GDM1 (cell line): Measurements from ENCODE around the gene CEACAM21.
A peak's percentile ranks its signal among the peaks of the same experiment; 100 is the strongest.

Experiments used
- DNase-seq: peaks from one replicate; lab custom pipeline; 2025; lab: John Stamatoyannopoulos, UW

Gene CEACAM21

GRCh38 chr19:41575998-41576397, at the start of gene CEACAM21:
TSS of gene CEACAM21 (plus strand) at chr19:41576166. CDS start at chr19:41576275, 109 bp downstream.
- DNase-seq, result peak; percentile 85

DNA sequence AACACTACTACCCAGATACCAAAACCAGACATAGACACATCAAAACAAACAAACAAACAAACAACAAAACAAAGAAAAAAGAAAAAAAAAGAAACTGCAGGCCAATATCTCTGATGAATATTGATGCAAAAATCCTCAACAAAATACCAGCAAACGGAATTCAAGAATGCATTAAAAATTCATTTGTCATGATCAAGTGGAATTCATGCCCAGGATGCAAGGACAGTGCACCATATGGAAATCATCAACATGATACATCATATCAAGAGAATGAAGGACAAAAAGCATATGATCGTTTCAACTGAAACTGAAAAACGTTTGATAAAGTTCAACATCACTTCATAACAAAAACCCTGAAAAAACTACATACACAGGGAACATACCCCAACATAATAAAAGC, 48.9 kb upstream of the CEACAM21 start:
- DNase-seq, result no peak

DNA sequence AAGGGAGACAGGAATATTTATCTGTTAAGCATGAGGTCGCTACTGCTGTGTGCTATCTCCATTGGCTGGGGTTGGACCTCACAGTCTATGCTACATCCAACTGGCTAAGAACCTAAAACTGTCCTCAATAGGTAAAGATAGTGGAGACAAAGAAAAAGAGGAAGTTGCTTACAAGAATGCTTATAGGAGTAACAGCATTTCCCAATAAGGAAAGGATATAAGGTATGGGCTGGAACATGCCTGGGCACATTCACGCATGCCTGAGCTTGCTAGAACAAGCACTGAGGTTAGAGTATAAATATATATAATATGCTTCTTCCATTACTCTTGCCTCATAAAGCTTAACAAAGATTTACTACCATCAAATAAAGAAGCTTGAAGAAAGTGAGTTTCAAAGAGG, 47.9 kb upstream of the CEACAM21 start:
- peak; percentile 52 for DNase-seq

GRCh38 chr19:41529484-41530183, 46.3 kb upstream of the CEACAM21 start:
- no peak for DNase-seq

- no peak for DNase-seq
These were observed 45.8 kb upstream of the CEACAM21 start for GRCh38 chr19:41530184-41530534.

- DNase-seq, result no peak
These were observed 45.1 kb upstream of the CEACAM21 start for GRCh38 chr19:41530761-41531301.

DNA sequence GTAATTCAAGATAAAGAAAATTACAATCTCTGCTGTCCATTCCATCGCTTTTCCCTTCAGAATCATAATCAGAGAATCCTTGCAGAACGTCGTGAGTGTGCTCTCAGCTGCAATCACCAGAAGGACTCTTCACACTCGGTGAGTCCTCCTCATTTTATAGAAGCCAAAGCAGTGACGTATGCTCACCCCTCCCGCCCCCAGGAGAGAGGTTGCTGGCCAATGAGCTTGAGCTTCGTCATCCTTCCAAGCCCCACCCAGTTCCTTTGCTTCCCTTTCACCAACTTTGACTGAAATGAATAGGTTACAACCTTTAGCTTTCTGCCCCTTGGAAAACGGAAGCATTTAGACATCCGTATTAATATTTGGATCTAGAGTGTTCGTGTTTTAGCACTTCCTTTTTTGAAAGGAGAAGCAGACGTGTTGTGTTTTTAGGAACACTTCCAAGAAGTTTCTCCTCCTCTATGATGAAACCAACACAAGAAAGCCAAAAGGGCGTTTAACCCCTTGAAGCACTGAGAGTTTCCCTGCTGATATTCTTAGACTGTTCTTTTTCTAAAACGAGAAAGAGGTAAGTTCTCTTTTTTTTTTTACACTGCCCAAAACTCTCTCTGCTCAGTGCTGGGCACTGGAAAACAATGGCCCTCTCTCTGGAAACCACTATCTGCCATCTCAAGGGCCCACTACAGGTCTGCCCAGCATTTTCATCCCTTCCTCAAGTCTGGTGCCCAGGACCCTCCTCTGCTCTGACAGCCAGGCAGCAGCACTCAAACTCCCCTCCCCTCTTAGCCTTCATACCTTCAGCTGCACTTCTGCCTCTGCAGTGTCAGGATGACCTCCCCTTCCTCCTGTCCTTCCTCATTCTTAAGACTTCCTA, 44.3 kb upstream of the CEACAM21 start:
- peak; percentile 88 for DNase-seq

GRCh38 chr19:41532526-41532925, 43.4 kb upstream of the CEACAM21 start:
- DNase-seq, result no peak

- no peak for DNase-seq
These were observed 42.2 kb upstream of the CEACAM21 start for GRCh38 chr19:41533671-41534215.

DNA sequence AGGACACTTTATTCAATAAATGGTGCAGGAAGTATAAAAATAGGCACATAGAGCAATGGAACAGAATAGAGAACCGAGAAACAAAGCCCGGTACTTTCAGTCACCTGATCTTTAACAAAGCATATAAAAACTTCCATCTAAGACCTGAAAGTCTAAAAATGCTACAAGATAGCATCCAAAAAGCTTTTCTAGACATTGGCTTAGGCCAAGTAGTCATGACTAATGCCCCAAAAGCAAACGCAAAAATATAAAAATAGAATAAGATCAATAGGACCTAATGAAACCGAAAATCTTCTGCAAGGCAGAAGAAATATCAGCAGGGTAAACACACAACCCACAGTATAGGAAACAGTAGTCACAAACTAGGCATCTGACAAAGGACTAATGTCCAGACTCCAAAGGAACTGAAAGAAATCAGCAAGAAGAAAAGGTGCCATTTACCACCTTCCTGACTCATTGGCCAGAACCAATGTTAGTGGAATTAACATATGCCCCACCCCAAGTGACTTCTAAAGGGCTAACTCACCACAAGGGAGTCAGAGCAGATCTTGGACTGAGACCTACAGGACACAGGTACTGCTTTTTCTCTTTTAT, 40.8 kb upstream of the CEACAM21 start:
- DNase-seq, result no peak

- no peak for DNase-seq
These were observed 38.2 kb upstream of the CEACAM21 start for GRCh38 chr19:41537789-41538188.

GRCh38 chr19:41540041-41540695, 35.8 kb upstream of the CEACAM21 start:
- no peak for DNase-seq

GRCh38 chr19:41541990-41542584, 33.9 kb upstream of the CEACAM21 start:
- peak; percentile 58 for DNase-seq

DNA sequence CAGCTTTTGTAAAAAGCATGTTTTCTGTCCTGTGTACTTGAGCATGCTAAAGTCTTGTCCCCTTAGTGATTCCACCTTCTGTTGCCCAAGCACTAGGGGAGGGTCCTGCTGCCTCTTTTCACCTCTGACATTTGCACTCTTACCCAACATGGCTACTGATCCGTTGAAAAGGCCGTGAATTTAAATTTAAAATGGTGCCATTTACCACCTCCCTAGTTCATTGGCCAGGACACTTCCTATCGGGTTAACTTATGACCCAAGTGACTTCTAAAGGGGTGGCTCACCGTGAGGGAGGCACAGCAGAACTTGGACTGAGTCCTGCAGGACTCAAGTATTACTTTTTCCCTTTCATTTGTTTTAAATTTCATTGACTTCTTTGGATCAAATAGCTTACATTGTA, 33.3 kb upstream of the CEACAM21 start:
- DNase-seq, result no peak

DNA sequence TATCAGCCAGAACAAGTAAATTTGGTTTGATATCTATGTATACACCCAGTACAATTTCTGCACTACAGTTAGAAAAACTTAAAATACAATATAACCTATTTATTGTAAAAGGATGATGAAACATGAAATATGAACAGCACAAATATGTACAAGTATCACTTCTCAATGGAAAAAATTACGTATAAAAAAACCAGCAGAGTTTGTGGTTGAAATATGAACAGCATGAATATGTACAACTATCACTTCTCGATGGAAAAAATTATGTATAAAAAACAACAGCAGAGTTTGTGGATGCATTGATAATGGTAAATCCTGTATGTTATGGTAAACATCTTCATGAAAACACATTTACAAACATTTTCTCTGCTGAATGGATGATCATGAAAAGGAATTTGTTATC, 32.4 kb upstream of the CEACAM21 start:
- no peak for DNase-seq

DNA sequence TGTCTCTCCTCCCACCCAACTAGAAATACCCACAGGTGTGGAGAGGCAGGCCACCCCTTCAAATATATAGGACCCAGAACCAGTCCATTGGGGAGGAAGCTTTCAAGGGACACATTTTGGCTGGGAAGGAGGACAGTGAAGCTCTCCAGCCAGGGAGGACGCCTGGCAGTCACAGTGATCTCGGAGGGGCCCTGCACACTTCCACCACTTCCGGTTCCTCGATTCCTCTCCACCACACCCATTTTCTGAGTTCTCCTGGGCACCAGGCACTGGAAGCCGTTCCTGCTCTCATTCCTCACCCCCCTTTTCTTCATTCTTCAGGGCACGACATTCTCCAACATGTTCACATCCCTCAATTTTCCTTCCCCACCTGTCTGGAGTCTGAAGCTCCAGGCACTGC, 30.4 kb upstream of the CEACAM21 start:
- DNase-seq, result peak; percentile 32

DNA sequence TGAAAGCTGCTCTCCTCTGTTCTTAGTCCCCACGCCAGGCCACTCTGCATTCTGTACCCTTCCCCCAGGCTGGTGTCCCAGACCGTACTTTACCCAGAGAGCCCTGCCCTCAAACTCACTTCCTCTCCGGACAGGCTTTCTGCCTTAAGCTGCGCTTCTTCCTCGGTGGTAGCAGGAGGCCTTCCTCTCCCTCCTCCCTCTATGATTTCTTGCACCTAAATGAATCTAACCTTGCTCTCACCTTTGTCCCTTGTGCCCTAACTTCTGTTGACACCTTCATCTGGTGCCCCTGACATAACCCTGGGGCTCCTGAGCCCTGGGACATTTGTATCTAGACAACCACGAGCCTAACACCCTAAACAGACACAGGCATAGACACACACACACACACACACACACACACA, 29.6 kb upstream of the CEACAM21 start:
- DNase-seq, result peak; percentile 67

DNA sequence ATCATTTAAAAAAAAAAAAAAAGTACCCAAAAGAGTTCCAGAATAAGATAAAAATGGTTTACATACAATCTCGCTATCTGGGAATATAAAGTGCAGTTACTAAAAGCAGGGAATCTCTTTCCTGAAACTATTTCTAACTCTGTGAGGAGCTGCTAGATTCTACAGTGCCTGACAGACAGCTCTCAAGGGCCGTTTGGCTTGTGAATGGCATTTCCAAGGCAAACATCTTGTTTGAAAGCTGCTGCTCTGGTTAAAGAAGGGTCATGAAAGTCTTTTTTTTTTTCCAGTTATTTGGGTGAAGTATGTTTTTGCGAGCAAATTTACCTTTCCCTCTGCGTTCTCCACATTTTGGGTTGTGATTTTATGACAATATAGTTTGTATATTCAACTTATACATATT, 29.0 kb upstream of the CEACAM21 start:
- DNase-seq, result no peak

- no peak for DNase-seq
These were observed 28.4 kb upstream of the CEACAM21 start for GRCh38 chr19:41547569-41547968.

DNA sequence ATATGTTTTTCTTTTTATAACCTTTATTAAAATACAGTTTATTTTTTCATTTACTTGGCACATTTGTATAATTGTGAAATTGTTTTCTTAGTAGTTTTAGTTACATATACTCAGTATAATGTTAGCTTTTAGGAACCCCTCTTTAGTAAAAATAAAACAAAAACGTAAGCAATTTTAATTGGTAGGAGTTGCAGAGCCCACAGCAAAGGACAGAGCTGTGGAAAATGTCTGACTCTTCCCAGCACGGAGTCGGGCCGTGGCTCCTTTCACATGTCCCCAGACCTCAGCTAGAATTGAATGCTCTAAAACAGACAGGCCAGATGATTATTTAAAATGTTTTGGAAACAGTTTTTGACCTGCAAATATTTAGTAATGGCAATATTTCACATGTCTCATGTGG, 27.9 kb upstream of the CEACAM21 start:
- no peak for DNase-seq

DNA sequence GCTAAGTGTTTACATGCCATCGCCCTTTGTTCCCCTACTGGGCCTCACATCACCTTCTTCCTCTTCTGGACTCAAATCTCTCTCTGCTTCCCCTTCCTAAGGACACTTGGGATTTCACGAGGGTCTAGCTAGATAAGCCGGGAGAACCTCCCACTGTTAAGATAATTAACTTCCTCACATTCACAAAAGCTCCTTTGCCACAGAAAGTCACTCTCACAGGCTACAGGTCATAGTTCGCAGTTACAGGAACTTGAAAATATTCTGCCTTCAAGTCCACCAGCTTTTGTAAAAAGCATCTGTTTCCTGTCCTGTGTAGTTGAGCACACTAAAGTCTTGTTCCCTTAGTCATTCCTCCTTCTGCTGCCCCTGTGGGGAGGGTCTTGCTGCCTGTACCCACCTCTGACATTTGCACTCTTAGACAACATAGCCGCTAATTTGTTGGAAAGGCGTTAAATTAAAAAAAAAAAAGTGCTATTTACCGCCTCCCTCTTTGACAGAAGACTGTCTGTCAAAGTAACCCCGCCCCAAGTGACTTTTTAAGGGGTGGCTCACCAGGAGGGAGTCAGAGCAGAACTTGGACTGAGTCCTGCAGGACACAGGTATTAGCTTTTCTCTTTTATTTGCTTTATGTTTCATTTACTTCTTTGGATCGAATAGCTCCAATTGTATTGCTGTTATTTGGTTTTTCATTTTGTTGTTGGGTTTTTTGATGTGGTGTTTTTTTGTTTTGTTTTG, 26.8 kb upstream of the CEACAM21 start:
- DNase-seq, result peak; percentile 90
